ENCODE results near the gene HILPDA.
"Not testable (repeated sequence)": the region's sequence is repeated elsewhere in the genome, so short reads cannot be mapped to it uniquely, and the experiment has no call there.

DNA sequence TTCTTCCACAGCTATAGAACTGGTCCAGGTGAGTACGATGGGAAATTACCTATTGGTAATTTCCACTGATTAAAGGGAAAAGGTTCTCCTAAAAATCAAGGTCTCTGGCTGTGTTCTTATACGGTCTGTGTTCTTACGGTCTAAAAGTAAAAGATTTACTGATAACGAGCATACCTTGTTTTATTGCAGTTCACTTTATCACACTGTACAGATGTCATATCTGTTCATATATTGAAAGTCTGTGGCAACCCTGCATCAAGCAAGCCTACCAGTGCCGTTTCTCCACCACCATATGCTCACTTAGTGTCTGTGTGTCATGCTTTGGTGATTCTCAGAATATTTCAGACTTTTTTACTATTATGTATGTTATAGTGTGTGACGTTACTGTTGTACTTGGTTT lies 32.5 kb downstream of the HILPDA start:
- TF ChIP-seq CTCF (IDR thresholded peaks at IDR 0.05; ENCODE audit: poor library complexity, severe bottlenecking); EZH2 (IDR thresholded peaks at IDR 0.05; ENCODE audit: borderline replicate concordance, insufficient read depth, low read length, poor library complexity, severe bottlenecking); EP300 (conservative IDR thresholded peaks at IDR 0.05; ENCODE audit: poor library complexity, severe bottlenecking); POLR2AphosphoS5 (IDR thresholded peaks at IDR 0.05); TAF1 (IDR thresholded peaks at IDR 0.05; ENCODE audit: low read depth); SMC3 (conservative IDR thresholded peaks at IDR 0.05; ENCODE audit: poor library complexity); MXI1 (conservative IDR thresholded peaks at IDR 0.05; ENCODE audit: poor library complexity, severe bottlenecking): not testable (repeated sequence)
- TF ChIP-seq, protein P1, sequence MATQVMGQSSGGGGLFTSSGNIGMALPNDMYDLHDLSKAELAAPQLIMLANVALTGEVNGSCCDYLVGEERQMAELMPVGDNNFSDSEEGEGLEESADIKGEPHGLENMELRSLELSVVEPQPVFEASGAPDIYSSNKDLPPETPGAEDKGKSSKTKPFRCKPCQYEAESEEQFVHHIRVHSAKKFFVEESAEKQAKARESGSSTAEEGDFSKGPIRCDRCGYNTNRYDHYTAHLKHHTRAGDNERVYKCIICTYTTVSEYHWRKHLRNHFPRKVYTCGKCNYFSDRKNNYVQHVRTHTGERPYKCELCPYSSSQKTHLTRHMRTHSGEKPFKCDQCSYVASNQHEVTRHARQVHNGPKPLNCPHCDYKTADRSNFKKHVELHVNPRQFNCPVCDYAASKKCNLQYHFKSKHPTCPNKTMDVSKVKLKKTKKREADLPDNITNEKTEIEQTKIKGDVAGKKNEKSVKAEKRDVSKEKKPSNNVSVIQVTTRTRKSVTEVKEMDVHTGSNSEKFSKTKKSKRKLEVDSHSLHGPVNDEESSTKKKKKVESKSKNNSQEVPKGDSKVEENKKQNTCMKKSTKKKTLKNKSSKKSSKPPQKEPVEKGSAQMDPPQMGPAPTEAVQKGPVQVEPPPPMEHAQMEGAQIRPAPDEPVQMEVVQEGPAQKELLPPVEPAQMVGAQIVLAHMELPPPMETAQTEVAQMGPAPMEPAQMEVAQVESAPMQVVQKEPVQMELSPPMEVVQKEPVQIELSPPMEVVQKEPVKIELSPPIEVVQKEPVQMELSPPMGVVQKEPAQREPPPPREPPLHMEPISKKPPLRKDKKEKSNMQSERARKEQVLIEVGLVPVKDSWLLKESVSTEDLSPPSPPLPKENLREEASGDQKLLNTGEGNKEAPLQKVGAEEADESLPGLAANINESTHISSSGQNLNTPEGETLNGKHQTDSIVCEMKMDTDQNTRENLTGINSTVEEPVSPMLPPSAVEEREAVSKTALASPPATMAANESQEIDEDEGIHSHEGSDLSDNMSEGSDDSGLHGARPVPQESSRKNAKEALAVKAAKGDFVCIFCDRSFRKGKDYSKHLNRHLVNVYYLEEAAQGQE (IDR thresholded peaks at IDR 0.05; ENCODE audit: borderline replicate concordance): not testable (repeated sequence)
